ENCODE data around the gene ALDH3B1.

The ALDH3B1 gene

GRCh38 chr11:68016904-68017817 lies 7.0 kb downstream of the ALDH3B1 start:
- no peak for DNase-seq (ENCODE audit: low read depth)
- peaks cover 46% of the 10 kb centered on the region for H3K4me1 ChIP-seq (ENCODE audit: control insufficient read depth, insufficient read depth, low read length)

GRCh38 chr11:68017980-68018729 lies 8.0 kb downstream of the ALDH3B1 start:
- no peak for DNase-seq (ENCODE audit: low read depth)
- H3K9me3 ChIP-seq (ENCODE audit: control insufficient read depth, low read length): no peaks in the 10 kb centered on the region

More at GRCh38 chr11:68016904-68017817, 7.0 kb downstream of the ALDH3B1 start:
- Histone ChIP-seq H3K9ac (ENCODE audit: low read length) (peak overlapping the region; percentile 29), H3K4me3 (ENCODE audit: low read length) (no peak overlapping the region), H3K36me3 (ENCODE audit: control insufficient read depth, insufficient read depth, low read length, severe bottlenecking) (no peaks in the 10 kb centered on the region), H3K9me3 (ENCODE audit: control insufficient read depth, low read length) (no peaks in the 10 kb centered on the region), H3K27me3 (replicated peaks; ENCODE audit: control insufficient read depth, insufficient read depth, low read length) (no peaks in the 10 kb centered on the region)

GRCh38 chr11:68018730-68019190 lies 8.6 kb downstream of the ALDH3B1 start:
- no peak overlapping the region for H3K9ac ChIP-seq (ENCODE audit: low read length)
- no peaks in the 10 kb centered on the region for H3K27me3 ChIP-seq (replicated peaks; ENCODE audit: control insufficient read depth, insufficient read depth, low read length)
- DNase-seq (ENCODE audit: low read depth): no peak
- H3K4me3 ChIP-seq (ENCODE audit: low read length): no peak overlapping the region
- H3K36me3 ChIP-seq (ENCODE audit: control insufficient read depth, insufficient read depth, low read length, severe bottlenecking): no peaks in the 10 kb centered on the region
- H3K9me3 ChIP-seq (ENCODE audit: control insufficient read depth, low read length): no peaks in the 10 kb centered on the region
- H3K4me1 ChIP-seq (ENCODE audit: control insufficient read depth, insufficient read depth, low read length): peaks cover 30% of the 10 kb centered on the region

More at GRCh38 chr11:68017980-68018729, 8.0 kb downstream of the ALDH3B1 start:
- Histone ChIP-seq H3K27me3 (replicated peaks; ENCODE audit: control insufficient read depth, insufficient read depth, low read length) (no peaks in the 10 kb centered on the region), H3K4me3 (ENCODE audit: low read length) (no peak overlapping the region), H3K9ac (ENCODE audit: low read length) (no peak overlapping the region), H3K4me1 (ENCODE audit: control insufficient read depth, insufficient read depth, low read length) (peaks cover 36% of the 10 kb centered on the region), H3K36me3 (ENCODE audit: control insufficient read depth, insufficient read depth, low read length, severe bottlenecking) (no peaks in the 10 kb centered on the region)

- Histone ChIP-seq H3K9ac (ENCODE audit: low read length) (no peak overlapping the region), H3K4me1 (ENCODE audit: control insufficient read depth, insufficient read depth, low read length) (peaks cover 23% of the 10 kb centered on the region), H3K27me3 (replicated peaks; ENCODE audit: control insufficient read depth, insufficient read depth, low read length) (no peaks in the 10 kb centered on the region), H3K9me3 (ENCODE audit: control insufficient read depth, low read length) (no peaks in the 10 kb centered on the region), H3K36me3 (ENCODE audit: control insufficient read depth, insufficient read depth, low read length, severe bottlenecking) (no peaks in the 10 kb centered on the region), H3K4me3 (ENCODE audit: low read length) (no peak overlapping the region)
- no peak for DNase-seq (ENCODE audit: low read depth)
Measured at GRCh38 chr11:68019486-68019885, 9.4 kb downstream of the ALDH3B1 start.

- peak overlapping the region; percentile 56 for H3K9ac ChIP-seq (ENCODE audit: low read length)
- peak; percentile 47 for DNase-seq (ENCODE audit: low read depth)
- no peak overlapping the region for H3K4me3 ChIP-seq (ENCODE audit: low read length)
Measured at GRCh38 chr11:68020575-68020974, 10.4 kb downstream of the ALDH3B1 start.

GRCh38 chr11:68021167-68021787 lies 11.2 kb downstream of the ALDH3B1 start:
- DNase-seq (ENCODE audit: low read depth): no peak
- Histone ChIP-seq H3K9me3 (ENCODE audit: control insufficient read depth, low read length) (no peaks in the 10 kb centered on the region), H3K9ac (ENCODE audit: low read length) (no peak overlapping the region), H3K4me3 (ENCODE audit: low read length) (no peak overlapping the region), H3K4me1 (ENCODE audit: control insufficient read depth, insufficient read depth, low read length) (peaks cover 17% of the 10 kb centered on the region), H3K27me3 (replicated peaks; ENCODE audit: control insufficient read depth, insufficient read depth, low read length) (no peaks in the 10 kb centered on the region), H3K36me3 (ENCODE audit: control insufficient read depth, insufficient read depth, low read length, severe bottlenecking) (no peaks in the 10 kb centered on the region)

More at GRCh38 chr11:68020575-68020974, 10.4 kb downstream of the ALDH3B1 start:
- Histone ChIP-seq H3K27me3 (replicated peaks; ENCODE audit: control insufficient read depth, insufficient read depth, low read length) (no peaks in the 10 kb centered on the region), H3K9me3 (ENCODE audit: control insufficient read depth, low read length) (no peaks in the 10 kb centered on the region), H3K4me1 (ENCODE audit: control insufficient read depth, insufficient read depth, low read length) (peaks cover 17% of the 10 kb centered on the region), H3K36me3 (ENCODE audit: control insufficient read depth, insufficient read depth, low read length, severe bottlenecking) (no peaks in the 10 kb centered on the region)

GRCh38 chr11:68022531-68022930 lies 12.4 kb downstream of the ALDH3B1 start:
- Histone ChIP-seq H3K36me3 (ENCODE audit: control insufficient read depth, insufficient read depth, low read length, severe bottlenecking) (no peaks in the 10 kb centered on the region), H3K27me3 (replicated peaks; ENCODE audit: control insufficient read depth, insufficient read depth, low read length) (no peaks in the 10 kb centered on the region), H3K4me3 (ENCODE audit: low read length) (no peak overlapping the region), H3K4me1 (ENCODE audit: control insufficient read depth, insufficient read depth, low read length) (peaks cover 10% of the 10 kb centered on the region), H3K9me3 (ENCODE audit: control insufficient read depth, low read length) (no peaks in the 10 kb centered on the region), H3K9ac (ENCODE audit: low read length) (no peak overlapping the region)
- no peak for DNase-seq (ENCODE audit: low read depth)

GRCh38 chr11:68024508-68024907 lies 14.4 kb downstream of the ALDH3B1 start:
- DNase-seq (ENCODE audit: low read depth): no peak
- Histone ChIP-seq H3K27me3 (replicated peaks; ENCODE audit: control insufficient read depth, insufficient read depth, low read length) (no peaks in the 10 kb centered on the region), H3K4me3 (ENCODE audit: low read length) (no peak overlapping the region)

GRCh38 chr11:68025047-68025446 lies 14.9 kb downstream of the ALDH3B1 start:
- H3K27me3 ChIP-seq (replicated peaks; ENCODE audit: control insufficient read depth, insufficient read depth, low read length): no peaks in the 10 kb centered on the region
- no peak for DNase-seq (ENCODE audit: low read depth)
- no peak overlapping the region for H3K9ac ChIP-seq (ENCODE audit: low read length)
- no peak overlapping the region for H3K4me3 ChIP-seq (ENCODE audit: low read length)
- H3K4me1 ChIP-seq (ENCODE audit: control insufficient read depth, insufficient read depth, low read length): peaks cover 34% of the 10 kb centered on the region
- no peaks in the 10 kb centered on the region for H3K36me3 ChIP-seq (ENCODE audit: control insufficient read depth, insufficient read depth, low read length, severe bottlenecking)
- H3K9me3 ChIP-seq (ENCODE audit: control insufficient read depth, low read length): no peaks in the 10 kb centered on the region

More at GRCh38 chr11:68024508-68024907, 14.4 kb downstream of the ALDH3B1 start:
- Histone ChIP-seq H3K9ac (ENCODE audit: low read length) (no peak overlapping the region), H3K4me1 (ENCODE audit: control insufficient read depth, insufficient read depth, low read length) (peaks cover 29% of the 10 kb centered on the region), H3K9me3 (ENCODE audit: control insufficient read depth, low read length) (no peaks in the 10 kb centered on the region), H3K36me3 (ENCODE audit: control insufficient read depth, insufficient read depth, low read length, severe bottlenecking) (no peaks in the 10 kb centered on the region)

GRCh38 chr11:68026391-68027105 lies 16.4 kb downstream of the ALDH3B1 start:
- Histone ChIP-seq H3K36me3 (ENCODE audit: control insufficient read depth, insufficient read depth, low read length, severe bottlenecking) (no peaks in the 10 kb centered on the region), H3K9ac (ENCODE audit: low read length) (no peak overlapping the region), H3K9me3 (ENCODE audit: control insufficient read depth, low read length) (no peaks in the 10 kb centered on the region), H3K4me1 (ENCODE audit: control insufficient read depth, insufficient read depth, low read length) (peaks cover 33% of the 10 kb centered on the region), H3K4me3 (ENCODE audit: low read length) (no peak overlapping the region), H3K27me3 (replicated peaks; ENCODE audit: control insufficient read depth, insufficient read depth, low read length) (no peaks in the 10 kb centered on the region)
- no peak for DNase-seq (ENCODE audit: low read depth)

Data from adipocyte (in vitro differentiated cells).